GM12874 (cell line): Measurements from ENCODE around the gene SLC48A1.
A peak's percentile ranks its signal among the peaks of the same experiment; 100 is the strongest.

Experiments used
- TF ChIP-seq, protein P1 (sequence below): IDR thresholded peaks from 2 replicates; pipeline ENCODE4 v1.5.1; 2011; ENCODE audit warnings: low read depth, mild to moderate bottlenecking, control low read depth, low read length, moderate library complexity; ENCODE audit not compliant: insufficient read depth

Gene SLC48A1

GRCh38 chr12:47776471-47777143 lies 3.6 kb downstream of the SLC48A1 start:
- TF ChIP-seq, protein P1, sequence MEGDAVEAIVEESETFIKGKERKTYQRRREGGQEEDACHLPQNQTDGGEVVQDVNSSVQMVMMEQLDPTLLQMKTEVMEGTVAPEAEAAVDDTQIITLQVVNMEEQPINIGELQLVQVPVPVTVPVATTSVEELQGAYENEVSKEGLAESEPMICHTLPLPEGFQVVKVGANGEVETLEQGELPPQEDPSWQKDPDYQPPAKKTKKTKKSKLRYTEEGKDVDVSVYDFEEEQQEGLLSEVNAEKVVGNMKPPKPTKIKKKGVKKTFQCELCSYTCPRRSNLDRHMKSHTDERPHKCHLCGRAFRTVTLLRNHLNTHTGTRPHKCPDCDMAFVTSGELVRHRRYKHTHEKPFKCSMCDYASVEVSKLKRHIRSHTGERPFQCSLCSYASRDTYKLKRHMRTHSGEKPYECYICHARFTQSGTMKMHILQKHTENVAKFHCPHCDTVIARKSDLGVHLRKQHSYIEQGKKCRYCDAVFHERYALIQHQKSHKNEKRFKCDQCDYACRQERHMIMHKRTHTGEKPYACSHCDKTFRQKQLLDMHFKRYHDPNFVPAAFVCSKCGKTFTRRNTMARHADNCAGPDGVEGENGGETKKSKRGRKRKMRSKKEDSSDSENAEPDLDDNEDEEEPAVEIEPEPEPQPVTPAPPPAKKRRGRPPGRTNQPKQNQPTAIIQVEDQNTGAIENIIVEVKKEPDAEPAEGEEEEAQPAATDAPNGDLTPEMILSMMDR = no peak

GRCh38 chr12:47777151-47777550 lies 4.1 kb downstream of the SLC48A1 start:
- TF ChIP-seq, protein P1 = no peak

DNA sequence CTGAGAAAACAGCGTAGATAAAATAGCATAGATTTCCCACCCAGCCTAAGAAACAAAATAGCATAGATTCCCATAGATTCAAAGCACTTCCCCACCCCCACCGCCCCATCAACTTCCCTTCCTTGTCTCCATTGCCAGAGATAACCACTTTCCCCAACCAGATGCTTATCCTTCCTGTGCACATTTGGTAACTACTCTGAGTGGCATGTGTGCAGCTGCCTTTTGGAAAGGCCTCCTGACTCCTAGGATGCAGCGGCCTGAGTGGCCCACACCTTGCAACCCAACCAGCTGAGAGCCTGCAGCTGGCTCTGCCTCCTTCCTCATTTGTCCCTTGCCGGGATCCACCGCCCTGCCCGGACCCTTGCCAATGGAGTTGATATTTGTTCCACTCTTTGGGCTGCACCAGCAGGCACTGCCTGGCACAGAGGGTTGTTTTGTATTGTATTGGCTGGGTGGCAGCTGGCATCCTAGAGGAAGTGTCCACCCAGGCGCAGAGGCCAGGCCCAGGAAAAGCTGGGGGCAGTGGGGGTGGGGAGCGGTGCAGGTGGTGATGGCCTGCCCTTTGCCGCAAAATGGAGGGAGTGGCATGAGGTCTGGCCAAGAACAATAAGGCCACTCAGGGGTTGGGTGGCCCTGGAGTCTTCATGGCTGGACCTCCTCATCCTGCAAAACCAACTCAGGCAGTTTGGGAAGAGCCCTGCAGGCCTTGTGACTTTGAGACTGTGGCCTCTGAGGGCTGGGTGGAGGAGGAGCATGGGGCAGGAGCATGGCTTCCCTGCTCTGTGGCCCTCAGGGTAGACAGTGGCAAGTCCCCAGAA lies 4.9 kb downstream of the SLC48A1 start:
- TF ChIP-seq, protein P1 = no peak

GRCh38 chr12:47778881-47779280 lies 5.8 kb downstream of the SLC48A1 start:
- TF ChIP-seq, protein P1 = no peak

GRCh38 chr12:47779301-47779942 lies 6.4 kb downstream of the SLC48A1 start:
- TF ChIP-seq, protein P1 = peak; percentile 88

DNA sequence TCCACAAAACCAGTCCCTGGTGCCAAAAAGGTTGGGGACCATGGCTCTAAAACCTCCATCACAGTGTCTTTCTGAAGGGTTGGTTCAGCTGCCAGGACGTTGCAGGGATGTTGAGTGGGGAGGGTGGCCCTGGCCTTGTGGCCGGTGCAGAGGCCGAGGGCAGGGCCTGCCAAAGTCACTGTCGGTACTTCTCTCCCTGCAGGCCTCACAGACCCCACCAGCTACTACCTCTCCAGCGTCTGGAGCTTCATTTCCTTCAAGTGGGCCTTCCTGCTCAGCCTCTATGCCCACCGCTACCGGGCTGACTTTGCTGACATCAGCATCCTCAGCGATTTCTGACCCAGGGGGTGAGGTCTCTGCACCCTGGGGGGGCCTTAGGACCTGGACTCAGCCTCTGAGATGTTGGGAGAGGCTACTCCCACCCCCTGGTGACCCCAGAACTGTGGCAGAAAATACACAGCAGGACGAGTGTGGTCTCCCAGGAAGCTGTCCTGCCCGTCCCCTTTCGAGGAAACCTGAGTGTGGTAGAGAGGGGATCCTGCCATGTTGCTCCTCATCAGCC lies 7.0 kb downstream of the SLC48A1 start:
- TF ChIP-seq, protein P1 = no peak
